Fibroblast of lung (primary cell): ENCODE measurements around the gene EBF3.

Experiments
- EZH2 ChIP-seq: IDR thresholded peaks from 2 replicates; pipeline ENCODE4 v1.5.1; 2012; ENCODE audit warnings: low read length, control low read depth, mild to moderate bottlenecking; ENCODE audit errors: missing control alignments
- TF ChIP-seq, protein P1 (sequence below), 2 donors: IDR thresholded peaks in 1 of 2; conservative IDR thresholded peaks in 1 of 2; 1 replicate in 1 of 2; 2 replicates in 1 of 2; pipeline ENCODE4 v1.5.1; 2011 to 2012; ENCODE audit warnings: low read length in 2 of 2, control low read depth in 1 of 2, inconsistent platforms in 1 of 2, low read depth in 1 of 2, mild to moderate bottlenecking in 1 of 2

DNA sequence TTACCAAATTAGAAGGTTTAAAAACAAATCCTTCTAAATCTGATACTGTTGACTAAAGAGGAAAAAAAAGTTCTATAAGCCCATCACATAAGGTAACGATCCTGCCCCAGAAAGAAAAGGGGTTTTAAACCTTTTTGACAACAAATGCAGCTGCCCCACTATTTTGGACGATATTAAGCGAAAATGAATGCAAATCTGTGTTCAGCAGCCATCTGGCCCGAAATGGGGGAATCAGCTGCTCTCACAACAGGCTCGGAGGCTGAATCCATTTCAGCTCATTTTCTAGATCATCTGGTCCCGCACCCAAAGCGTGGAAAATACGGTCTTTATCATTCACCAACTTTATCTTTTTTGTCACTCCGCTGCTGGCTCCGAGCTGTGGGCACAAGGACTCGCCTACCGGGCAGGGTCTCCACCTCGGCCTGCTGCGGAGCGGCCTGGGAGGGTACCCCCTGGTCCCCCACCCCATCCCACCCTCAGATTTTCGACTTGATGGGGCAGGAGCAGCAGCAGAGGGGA is 2.4 kb upstream of the EBF3 start:
- TF ChIP-seq, protein P1, sequence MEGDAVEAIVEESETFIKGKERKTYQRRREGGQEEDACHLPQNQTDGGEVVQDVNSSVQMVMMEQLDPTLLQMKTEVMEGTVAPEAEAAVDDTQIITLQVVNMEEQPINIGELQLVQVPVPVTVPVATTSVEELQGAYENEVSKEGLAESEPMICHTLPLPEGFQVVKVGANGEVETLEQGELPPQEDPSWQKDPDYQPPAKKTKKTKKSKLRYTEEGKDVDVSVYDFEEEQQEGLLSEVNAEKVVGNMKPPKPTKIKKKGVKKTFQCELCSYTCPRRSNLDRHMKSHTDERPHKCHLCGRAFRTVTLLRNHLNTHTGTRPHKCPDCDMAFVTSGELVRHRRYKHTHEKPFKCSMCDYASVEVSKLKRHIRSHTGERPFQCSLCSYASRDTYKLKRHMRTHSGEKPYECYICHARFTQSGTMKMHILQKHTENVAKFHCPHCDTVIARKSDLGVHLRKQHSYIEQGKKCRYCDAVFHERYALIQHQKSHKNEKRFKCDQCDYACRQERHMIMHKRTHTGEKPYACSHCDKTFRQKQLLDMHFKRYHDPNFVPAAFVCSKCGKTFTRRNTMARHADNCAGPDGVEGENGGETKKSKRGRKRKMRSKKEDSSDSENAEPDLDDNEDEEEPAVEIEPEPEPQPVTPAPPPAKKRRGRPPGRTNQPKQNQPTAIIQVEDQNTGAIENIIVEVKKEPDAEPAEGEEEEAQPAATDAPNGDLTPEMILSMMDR (conservative IDR thresholded peaks at IDR 0.05 in 1 of 2, IDR thresholded peaks at IDR 0.05 in 1 of 2; ENCODE audit: low read depth in 1 of 2, low read length in 2 of 2) = no peak
- TF ChIP-seq EZH2 = peak; percentile 21
